VCaP (cell line): Measurements from ENCODE around the gene PIEZO2.
"Not testable (repeated sequence)": the region's sequence is repeated elsewhere in the genome, so short reads cannot be mapped to it uniquely, and the experiment has no call there.

Source experiments
- H3K27ac ChIP-seq: fragments of 450-650 bp; 2 replicates; pipeline ENCODE4 v1.5.1; 2017
- CTCF ChIP-seq: fragments of 450-650 bp; conservative IDR thresholded peaks from 2 replicates; pipeline ENCODE4 v1.5.1; 2017; ENCODE audit warnings: mild to moderate bottlenecking, moderate library complexity

The PIEZO2 gene

GRCh38 chr18:11137400-11137799, 12.0 kb downstream of the PIEZO2 start:
- no peak for TF ChIP-seq CTCF
- H3K27ac ChIP-seq, result no peak overlapping the region

DNA sequence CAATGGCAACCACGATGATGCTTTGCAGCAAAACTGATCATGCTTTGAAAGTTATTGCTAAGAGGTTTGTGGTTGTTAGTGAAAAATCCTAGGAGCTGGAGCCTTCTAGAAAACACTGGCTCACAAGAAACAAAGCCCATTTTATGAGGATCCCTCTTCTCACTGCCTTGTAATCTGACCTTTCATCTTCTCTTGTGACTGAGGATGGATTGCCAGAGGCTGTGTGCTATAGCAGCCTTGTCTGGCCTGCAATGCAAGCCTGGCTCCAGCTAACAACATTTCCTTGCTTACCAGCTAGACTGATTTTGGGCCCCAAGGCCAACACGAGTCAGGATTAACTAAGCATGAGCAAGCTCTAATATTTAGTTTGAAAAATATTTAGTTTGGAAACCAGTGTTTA, 13.1 kb downstream of the PIEZO2 start:
- no peak for TF ChIP-seq CTCF
- H3K27ac ChIP-seq, result peak overlapping the region; percentile 43

DNA sequence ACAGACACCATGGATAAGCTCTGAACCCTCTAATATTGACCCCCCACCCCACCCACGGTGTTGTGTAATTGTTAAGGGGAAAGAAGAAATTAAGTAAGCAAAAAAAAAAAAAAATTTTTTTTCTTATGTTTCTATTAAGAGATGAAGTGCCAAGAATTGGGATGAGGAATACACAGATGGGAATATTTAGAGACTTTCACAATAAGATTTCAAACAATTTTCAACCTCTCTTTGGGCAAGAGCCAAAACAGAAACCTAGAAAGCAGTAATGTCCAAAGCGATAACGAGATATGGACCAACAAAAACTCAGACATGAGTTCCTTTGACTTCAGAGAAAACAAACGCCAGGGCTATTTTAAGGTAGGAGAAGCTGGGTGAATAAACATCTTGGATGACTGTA, 14.4 kb downstream of the PIEZO2 start:
- no peak for TF ChIP-seq CTCF
- no peak overlapping the region for H3K27ac ChIP-seq

DNA sequence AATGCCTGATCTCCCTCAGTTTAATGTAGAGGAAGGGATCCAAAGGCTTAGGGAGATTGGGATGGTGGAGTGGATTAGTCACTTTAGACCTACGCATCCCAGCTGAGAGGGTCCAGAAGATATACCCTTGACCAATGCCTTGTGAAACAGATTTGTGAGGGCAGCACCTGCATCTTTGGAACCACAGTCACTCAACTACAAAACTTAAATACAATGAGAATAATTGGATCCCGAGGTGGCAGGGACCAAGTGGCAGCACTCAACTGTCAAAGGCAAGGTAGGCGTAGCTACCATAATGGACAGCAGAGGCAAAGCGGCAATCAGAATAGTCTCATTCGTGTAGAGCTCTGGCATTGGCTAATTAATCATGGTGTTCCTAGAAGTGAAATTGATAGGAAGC, 20.3 kb downstream of the PIEZO2 start:
- H3K27ac ChIP-seq, result not testable (repeated sequence)

GRCh38 chr18:11125492-11126315, 23.7 kb downstream of the PIEZO2 start:
- no peak overlapping the region for H3K27ac ChIP-seq

DNA sequence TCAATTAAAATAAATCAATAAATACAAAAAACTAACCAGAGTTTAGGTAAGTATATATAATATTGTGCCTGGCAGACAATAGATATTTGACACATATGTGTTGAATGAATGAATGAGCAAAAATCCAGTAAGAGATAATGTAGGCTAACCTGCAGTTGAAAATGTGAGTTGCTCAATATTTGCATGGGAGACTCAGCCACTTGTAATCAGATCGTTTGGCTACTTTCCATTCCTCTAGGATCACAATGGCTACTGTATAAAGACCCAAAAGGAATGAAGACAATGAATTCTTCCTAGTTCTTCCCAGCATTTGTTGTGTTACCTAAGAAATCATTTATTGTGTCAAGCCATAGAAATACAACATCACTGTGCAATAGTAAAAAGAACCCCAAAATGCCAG, 25.3 kb downstream of the PIEZO2 start:
- TF ChIP-seq CTCF, result no peak

More at GRCh38 chr18:11125492-11126315, 23.7 kb downstream of the PIEZO2 start:
- no peak for TF ChIP-seq CTCF

DNA sequence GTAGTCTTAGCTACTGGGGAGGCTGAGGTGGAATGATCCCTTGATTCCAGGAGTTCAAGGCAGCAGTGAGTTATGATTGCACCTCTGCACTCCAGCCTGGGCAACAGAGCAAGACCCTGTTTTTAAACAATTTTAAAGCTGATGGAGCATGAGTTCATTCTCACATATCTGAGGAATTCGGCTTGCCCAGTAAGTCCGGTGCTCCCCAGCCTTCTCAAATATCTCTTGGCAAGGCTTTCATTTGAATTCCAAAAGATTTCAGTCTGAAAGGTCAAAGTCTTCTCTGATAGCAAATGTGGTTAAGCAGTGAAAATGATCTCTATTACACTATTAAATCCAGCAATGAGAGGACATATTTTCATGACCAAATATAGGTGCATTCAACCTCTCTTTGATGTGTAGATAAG, 27.9 kb downstream of the PIEZO2 start:
- no peak for TF ChIP-seq CTCF
- H3K27ac ChIP-seq, result no peak overlapping the region

More for the DNA sequence above, 25.3 kb downstream of the PIEZO2 start:
- H3K27ac ChIP-seq, result no peak overlapping the region

DNA sequence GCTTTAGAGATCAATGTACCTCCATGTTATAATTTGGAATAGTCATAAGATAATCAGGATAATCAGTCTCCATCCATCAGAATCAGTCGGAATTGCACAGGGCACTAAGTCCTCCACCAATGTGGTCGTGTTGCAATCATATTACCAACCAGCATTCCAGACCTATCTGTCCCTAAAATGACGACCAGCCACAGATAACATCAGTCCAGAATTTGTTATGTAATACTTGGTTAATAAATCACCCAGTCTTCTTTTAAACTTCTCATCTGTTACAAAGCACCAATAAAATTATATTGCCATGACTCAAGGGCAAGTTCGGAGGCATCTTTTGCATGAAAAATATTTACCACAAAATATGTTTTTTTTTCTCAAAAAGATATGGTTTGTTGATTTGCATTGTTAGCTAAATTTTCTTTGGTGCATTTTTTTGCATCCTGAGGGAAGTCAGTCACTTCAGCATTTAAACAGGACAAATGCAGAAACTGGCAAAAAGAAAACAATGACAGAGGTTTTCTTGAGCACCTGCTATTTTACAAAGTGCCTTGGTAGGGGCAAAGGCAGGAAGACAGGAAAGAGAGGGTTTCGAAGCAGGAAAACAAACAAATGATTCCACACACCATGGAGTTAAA, 29.3 kb downstream of the PIEZO2 start:
- no peak overlapping the region for H3K27ac ChIP-seq
- TF ChIP-seq CTCF, result no peak
